Parathyroid adenoma (tissue), 2 donors: Measurements from ENCODE around the gene FLYWCH1.

Source experiments
- H2AFZ ChIP-seq: fragments of 300-600 bp; sonication (generic); one replicate; pipeline ENCODE4 v1.7.0; 2017; ENCODE audit warnings: antibody characterized with exemption, mild to moderate bottlenecking
- H3K27ac ChIP-seq: fragments of 300-600 bp; sonication (generic); one replicate; pipeline ENCODE4 v1.7.0; 2017
- H3K27me3 ChIP-seq: fragments of 300-600 bp; sonication (generic); one replicate; pipeline ENCODE4 v1.7.0; 2017; ENCODE audit warnings: low read length; ENCODE audit not compliant: control insufficient read depth, insufficient read depth
- H3K36me3 ChIP-seq: fragments of 300-600 bp; sonication (generic); one replicate; pipeline ENCODE4 v1.7.0; 2017; ENCODE audit warnings: low read length; ENCODE audit not compliant: control insufficient read depth, insufficient read depth
- H3K4me1 ChIP-seq: fragments of 300-600 bp; sonication (generic); one replicate; pipeline ENCODE4 v1.7.0; 2017; ENCODE audit warnings: control low read depth
- H3K4me2 ChIP-seq: fragments of 300-600 bp; sonication (generic); one replicate; pipeline ENCODE4 v1.7.0; 2017; ENCODE audit warnings: low read length
- H3K4me3 ChIP-seq: fragments of 300-600 bp; sonication (generic); one replicate; pipeline ENCODE4 v1.7.0; 2017; ENCODE audit warnings: low read depth, low read length
- H3K79me2 ChIP-seq: fragments of 300-600 bp; sonication (generic); one replicate; pipeline ENCODE4 v1.7.0; 2017; ENCODE audit warnings: control low read depth
- H3K9ac ChIP-seq: fragments of 300-600 bp; sonication (generic); one replicate; pipeline ENCODE4 v1.7.0; 2017; ENCODE audit warnings: mild to moderate bottlenecking
- H3K9me3 ChIP-seq: fragments of 300-600 bp; sonication (generic); one replicate; pipeline ENCODE4 v1.7.0; 2017; ENCODE audit warnings: low read length; ENCODE audit not compliant: control insufficient read depth
- CTCF ChIP-seq: fragments of 300-600 bp; sonication (generic); IDR thresholded peaks from one replicate; pipeline ENCODE4 v1.7.0; 2017; ENCODE audit warnings: antibody characterized with exemption, mild to moderate bottlenecking
- donor health status: primary hyperparathyroidism.

The FLYWCH1 gene

DNA sequence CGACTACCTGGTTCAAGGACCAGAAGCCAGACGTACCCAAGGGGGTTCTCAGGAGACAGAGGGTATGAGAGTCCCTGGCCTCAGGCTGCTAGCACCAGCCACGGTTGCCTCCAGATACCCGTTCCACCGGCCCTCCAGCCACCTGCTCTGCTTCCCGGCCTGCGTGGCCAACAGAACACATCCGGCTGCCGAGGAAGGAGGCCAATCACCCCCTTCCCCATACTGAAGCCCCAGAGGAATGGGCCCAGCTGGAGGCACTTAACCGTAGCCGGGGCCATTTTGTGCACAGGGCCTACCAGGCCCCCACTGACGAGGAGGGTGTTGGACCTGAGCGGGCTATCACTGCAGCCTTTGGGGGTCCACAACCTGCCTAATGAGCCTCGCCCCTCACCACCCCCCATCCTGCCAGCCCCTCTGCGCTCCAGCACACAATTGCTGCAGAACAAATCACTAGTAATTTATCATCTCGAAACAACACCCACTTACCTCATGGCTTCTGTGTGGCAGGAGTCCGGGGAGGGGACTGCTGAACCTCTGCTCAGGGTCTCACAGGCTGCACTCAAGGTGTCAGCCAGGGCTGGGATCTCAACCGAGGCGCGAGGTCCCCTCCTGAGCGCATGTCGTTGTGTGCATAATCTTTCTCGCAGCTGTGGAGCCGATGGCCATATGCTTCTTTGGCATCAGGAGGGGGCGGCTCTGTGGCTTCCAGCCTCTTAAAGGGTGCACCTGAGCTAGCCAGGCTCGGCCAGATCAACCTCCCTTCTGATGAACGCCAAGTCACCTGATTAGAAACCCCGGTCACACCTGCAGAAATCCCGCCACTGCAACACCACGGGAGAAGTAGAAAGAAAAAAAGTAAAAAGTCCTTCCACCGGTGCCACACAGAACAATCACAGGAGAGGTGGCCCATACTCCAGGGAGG lies 42.2 kb downstream of the FLYWCH1 start:
- Histone ChIP-seq H3K27ac (no peak overlapping the region), H3K9me3 (no peaks in the 10 kb centered on the region), H3K79me2 (no peaks in the 10 kb centered on the region), H3K27me3 (no peaks in the 10 kb centered on the region), H2AFZ (no peak overlapping the region), H3K4me1 (peaks cover 3% of the 10 kb centered on the region), H3K4me2 (no peak overlapping the region), H3K36me3 (no peaks in the 10 kb centered on the region), H3K9ac (no peak overlapping the region), H3K4me3 (no peak overlapping the region)
- no peak for TF ChIP-seq CTCF

GRCh38 chr16:2954656-2955381 lies 43.1 kb downstream of the FLYWCH1 start:
- H3K4me3 ChIP-seq: no peak overlapping the region

DNA sequence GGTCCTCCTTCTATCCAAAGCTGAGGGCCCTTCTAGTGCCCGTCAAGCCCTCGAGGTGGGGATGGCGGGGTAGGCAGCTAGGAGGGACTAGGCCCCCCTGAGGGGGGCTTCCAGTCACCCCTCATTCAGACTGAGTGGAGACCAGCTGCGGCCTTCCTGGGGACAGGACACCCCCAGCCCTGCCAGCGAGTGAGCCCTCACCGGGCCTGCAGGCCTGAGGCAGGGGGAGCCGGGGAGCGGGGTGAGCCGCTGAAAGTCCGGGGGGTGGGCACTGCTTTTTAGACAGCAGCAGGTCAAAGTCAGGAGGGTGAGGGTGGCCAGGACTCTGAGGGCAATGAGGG lies 43.7 kb downstream of the FLYWCH1 start:
- no peaks in the 10 kb centered on the region for H3K27me3 ChIP-seq
- H3K79me2 ChIP-seq: no peaks in the 10 kb centered on the region
- H3K4me1 ChIP-seq: peaks cover 3% of the 10 kb centered on the region
- no peak overlapping the region for H3K27ac ChIP-seq
- no peak for TF ChIP-seq CTCF
- no peak overlapping the region for H2AFZ ChIP-seq
- H3K36me3 ChIP-seq: no peaks in the 10 kb centered on the region
- no peak overlapping the region for H3K9ac ChIP-seq
- no peak overlapping the region for H3K4me3 ChIP-seq
- no peak overlapping the region for H3K4me2 ChIP-seq
- H3K9me3 ChIP-seq: no peaks in the 10 kb centered on the region

More at GRCh38 chr16:2954656-2955381, 43.1 kb downstream of the FLYWCH1 start:
- Histone ChIP-seq H3K27ac (no peak overlapping the region), H3K4me2 (no peak overlapping the region), H3K4me1 (peaks cover 3% of the 10 kb centered on the region), H3K79me2 (no peaks in the 10 kb centered on the region), H3K9me3 (no peaks in the 10 kb centered on the region), H3K9ac (no peak overlapping the region), H3K27me3 (no peaks in the 10 kb centered on the region), H3K36me3 (no peaks in the 10 kb centered on the region), H2AFZ (no peak overlapping the region)
- no peak for TF ChIP-seq CTCF

DNA sequence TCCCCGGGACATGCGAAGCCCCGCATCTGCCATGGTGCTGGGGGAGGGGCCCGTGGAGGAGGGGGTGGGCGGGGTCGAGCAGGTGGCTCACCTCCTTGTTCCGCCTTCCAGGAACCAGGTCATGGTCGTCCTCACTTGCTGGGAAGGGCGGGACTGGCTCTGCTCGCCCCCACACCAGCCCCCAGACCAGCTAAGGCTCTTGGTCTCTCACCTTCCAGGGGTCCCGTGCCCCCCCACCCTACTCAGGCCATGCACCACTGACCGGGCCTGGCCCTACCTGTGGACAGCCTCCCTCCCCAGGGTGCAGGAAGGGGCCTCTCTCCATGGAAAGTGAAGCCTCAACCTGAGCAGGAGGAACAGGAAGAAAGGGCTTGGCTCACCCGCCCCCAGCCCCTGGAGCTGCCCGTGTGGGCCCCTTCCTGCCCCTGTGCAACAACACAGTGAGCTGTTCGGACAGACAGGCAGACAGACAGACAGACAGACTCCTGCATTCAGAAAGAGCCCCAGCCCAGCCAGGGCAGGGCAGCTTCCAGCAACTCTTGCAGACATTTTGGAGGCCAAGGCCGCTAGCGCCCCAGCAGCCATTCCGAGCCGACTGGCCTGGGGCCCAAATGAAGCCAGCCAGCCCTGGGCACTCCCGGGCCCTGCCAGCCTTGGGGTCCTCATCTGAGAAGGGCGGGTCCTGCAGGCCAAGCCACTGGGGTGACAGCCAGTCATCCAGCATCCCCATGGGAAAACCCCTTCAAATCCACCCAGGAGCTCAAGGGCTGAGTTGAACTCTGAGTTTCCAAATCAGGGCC lies 44.2 kb downstream of the FLYWCH1 start:
- no peak overlapping the region for H3K9ac ChIP-seq
- H3K4me2 ChIP-seq: no peak overlapping the region
- H3K4me3 ChIP-seq: no peak overlapping the region
- no peak overlapping the region for H2AFZ ChIP-seq
- no peaks in the 10 kb centered on the region for H3K36me3 ChIP-seq
- no peaks in the 10 kb centered on the region for H3K79me2 ChIP-seq
- no peak for TF ChIP-seq CTCF
- H3K9me3 ChIP-seq: no peaks in the 10 kb centered on the region
- no peaks in the 10 kb centered on the region for H3K27me3 ChIP-seq
- H3K27ac ChIP-seq: no peak overlapping the region
- no peaks in the 10 kb centered on the region for H3K4me1 ChIP-seq
